GM18499 (cell line): ENCODE data around the gene SIKE1.
"Not testable (repeated sequence)": the region's sequence is repeated elsewhere in the genome, so short reads cannot be mapped to it uniquely, and the experiment has no call there.

Experiments
- ATAC-seq: cut with Tn5 transposase; IDR thresholded peaks from one replicate; pipeline ENCODE4 v1.9.1; 2021; ENCODE audit warnings: moderate number of reproducible peaks; ENCODE audit not compliant: insufficient read depth, unreplicated experiment

SIKE1 gene

DNA sequence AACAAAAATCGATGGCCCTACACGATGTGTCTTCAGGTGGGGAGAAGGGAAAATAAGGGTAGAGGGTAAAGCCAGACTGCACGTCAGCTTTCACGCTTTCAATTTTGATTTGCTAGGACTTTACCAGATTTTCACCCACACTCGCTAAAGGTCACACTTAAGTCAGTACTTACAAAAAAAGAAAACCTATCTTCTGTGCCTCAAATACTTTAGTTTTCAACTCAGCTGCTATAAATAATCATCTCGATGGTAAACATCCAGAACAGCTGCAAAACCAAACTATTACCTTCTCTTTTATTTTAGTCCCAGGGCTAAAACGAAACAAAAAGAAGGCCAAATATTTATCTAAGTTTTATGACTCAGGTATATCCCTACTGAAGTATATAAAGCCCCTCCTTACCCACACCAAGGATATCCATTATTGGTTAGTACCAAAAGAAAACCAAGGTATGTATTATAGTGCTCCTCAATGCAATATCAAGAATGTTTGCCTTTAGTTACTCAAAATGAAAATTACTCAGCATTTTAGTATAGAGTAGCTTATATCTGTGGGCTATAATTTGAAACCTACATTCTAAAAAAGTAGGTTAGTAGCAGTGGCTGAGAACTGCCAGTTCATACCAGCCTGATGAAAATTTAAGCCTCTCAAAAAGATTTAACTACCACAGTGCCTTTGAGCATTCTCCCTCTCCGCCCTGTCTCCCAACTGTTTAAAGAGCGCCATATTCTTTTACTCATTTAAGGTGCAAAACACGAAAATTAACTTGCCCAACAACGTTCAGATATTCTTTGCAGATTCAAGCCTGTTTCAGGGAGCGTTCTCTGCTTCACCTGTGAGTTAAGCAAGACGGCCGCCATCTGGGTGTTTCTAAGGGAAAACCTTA, 24.2 kb downstream of the SIKE1 start:
- peak; percentile 37 for ATAC-seq

- no peak for ATAC-seq
These were observed 25.2 kb downstream of the SIKE1 start for GRCh38 chr1:114755006-114755931.

- ATAC-seq, result not testable (repeated sequence)
These were observed 26.8 kb downstream of the SIKE1 start for GRCh38 chr1:114753702-114754101.

DNA sequence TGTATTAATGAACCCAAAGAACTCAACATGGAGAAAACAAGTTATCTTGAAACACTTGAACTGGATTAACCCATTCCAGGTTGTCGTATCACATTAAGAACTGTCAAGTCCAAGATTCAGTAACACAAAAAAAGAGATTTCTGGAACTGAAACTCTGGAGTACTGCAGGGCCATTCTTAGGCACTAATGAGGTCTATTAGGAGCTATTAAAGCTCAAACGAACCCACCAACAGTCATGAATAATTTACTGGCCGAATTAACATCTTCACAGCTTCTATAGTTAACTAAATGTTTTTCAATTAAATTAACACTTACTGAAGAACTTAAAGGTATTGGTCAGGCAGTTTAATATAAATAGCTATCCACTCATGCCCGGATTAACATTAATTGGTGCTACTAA, 27.3 kb downstream of the SIKE1 start:
- ATAC-seq, result no peak

- ATAC-seq, result no peak
These were observed 29.7 kb downstream of the SIKE1 start for GRCh38 chr1:114750780-114751179.

DNA sequence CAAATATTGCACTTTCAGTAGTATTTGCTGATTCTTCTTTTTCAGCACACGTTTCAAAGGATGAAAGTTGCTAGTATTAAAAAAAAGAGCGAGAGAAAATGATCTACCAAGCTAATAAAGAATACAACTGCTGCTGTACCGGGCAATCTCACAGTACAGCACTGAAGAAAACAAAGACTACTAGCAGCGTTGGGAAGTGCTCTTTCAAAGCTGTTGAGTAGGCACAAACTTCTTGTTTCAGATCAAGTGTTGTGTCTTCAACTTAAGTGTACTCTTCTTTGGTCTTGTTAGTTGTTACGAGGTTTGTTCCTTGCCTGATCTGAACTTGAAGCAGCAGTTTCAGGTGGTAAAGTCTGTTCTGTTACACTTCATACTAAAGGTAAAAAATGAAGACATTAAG, 30.6 kb downstream of the SIKE1 start:
- ATAC-seq, result no peak

DNA sequence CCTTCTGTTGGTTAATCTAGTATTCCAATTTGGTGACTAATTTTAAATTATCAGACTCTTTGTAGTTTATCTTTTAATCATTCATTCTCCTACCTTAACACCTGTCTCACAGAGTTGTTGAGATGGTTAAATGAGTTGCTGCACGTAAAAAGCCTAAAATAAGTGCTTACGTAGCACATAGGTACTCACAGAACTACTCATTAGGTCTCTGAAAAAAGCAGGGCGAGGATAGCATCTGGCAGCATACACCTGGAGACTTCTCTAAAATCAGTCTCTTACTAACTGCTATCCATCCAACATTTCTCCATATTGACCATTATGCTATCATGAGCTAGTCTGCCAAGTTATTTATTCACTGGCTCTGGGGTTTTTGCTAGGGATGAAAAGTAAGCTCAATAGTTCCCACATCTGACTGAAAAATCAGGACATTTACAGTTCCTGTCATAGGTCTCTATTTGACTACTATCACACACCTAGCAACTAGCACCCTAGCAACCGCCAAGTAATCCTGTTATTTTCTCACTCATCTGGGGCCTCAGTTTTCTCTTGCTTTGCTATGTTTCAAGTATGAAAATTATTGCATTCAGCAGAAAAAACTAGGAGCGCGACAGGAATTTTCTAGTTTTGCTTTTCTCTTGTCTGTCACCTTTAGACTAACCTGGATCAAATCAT, 33.9 kb downstream of the SIKE1 start:
- ATAC-seq, result no peak

DNA sequence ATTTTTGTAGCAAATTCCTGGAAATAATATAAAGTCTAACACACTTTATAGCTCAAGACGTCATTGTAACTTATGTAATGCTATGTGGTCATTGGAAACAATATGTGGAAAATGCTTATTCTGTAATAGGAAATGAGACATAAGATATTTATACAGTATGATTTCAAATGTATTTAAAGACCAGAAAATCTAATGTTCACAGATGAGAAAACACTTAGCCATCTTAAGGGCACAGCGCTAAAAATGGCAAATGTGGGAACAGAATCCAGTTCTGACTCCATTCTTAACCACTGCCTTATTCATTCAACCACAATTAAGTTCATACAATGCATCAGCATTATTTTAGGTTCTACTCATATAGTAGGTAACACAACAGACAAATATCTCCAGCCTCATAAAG, 35.2 kb downstream of the SIKE1 start:
- ATAC-seq, result no peak

DNA sequence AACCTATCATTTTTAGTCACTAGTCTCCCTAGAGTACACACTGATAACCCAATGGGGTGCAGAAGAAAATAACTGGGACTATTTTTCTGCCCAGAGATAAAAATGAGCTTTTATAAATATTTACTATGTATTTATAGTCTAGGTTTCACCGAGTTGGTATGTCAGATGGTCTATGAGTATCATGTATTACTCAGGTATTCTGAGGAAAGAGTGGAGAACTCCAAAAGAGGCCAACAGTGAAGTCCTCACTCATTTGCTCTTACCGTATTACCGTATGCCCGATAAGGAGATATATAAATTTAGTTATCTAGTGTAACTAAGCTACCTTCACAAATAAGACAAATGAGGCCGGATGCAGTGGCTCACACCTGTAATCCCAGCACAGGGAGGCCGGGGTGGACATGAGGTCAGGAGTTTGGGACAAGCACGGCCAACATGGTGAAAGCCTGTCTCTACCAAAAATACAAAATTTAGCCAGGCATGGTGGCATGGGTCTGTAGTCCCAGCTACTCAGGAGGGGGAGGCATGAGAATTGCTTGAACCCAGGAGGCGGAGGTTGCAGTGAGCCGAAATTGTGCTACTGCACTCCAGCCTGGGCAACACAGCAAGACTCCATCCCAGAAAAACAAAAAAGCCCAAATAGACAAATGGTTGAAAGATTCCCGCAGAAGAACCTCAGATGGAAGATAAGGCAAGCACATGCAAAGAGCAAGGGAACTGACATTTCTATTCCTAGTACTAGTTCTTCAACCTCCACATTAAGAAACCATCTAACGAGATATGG, 38.3 kb downstream of the SIKE1 start:
- ATAC-seq, result no peak

DNA sequence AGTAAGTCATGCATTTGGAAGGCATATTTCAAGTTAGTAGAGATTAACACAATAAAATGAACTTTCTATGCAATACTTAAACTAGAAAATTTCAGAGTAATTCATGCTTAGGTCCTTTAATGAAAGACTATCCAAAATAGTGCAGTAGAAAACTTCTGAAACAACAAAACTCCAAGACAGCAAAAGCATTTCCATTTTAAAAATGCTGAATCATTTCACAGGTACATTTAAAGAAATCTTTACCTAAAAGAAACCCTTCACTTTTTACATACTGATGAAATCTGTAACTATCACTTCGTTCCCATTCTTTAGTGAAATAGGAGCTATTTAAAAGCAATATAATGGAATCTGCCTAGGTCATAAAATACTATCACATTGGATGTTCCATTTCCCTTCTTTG, 40.2 kb downstream of the SIKE1 start:
- no peak for ATAC-seq

GRCh38 chr1:114737314-114737849, 43.1 kb downstream of the SIKE1 start:
- ATAC-seq, result no peak

GRCh38 chr1:114735479-114735878, 45.0 kb downstream of the SIKE1 start:
- ATAC-seq, result no peak

DNA sequence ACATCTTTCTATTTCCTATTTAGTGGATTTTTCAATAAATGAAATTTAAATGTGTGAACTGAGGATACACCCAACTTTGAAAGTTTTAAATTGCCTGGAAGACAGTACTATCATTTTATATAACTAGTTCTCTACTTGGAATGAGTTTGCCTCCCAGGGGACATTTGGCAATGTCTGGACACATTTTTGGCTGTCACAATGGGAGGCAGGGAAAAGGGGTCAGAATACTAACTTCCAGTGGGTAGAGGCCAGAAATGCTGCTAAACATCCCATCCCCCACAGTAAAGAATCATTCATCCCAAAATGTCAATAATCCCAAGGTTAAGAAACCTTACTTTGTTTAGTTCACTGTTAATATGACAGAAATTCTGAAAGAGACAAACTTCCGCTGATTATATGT, 50.7 kb downstream of the SIKE1 start:
- no peak for ATAC-seq

- ATAC-seq, result no peak
These were observed 51.9 kb downstream of the SIKE1 start for GRCh38 chr1:114728553-114728952.

DNA sequence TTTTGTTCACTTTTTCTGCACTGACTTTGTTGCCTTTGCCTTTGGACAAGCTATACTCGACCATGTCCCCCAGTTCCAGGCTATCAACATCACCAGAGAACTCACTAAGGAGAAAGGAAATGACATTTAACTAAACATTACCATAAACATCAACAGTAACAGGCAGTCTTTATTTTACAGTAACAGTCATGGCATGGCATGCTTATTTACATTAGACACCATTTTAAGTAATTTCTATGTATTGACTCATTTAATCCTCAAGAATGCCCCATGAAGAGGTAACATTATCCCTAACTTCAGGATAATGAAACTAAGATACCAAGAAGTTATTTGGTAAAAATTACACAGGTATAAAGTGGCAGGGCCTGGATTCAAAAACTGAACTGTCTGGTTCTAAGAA, 55.3 kb downstream of the SIKE1 start:
- ATAC-seq, result no peak

- no peak for ATAC-seq
These were observed 56.6 kb downstream of the SIKE1 start for GRCh38 chr1:114723915-114724314.

DNA sequence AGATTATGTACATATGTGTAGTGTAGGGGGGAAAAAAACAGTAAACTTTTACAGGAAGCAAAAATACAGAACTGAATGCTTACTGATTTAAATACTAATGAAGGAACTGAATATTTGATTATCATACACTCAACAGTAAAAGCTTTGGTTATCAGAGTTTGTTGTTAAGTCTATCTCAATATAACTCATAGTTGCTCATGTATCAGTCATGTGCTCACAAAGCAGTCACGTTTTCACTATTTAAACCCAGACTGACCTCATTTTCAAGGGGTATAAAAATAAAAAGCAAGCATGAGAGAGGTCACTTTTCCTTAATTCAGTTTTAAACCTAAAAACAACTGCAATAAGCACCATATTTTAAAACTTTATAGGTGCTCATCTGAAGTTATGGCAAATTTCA, 57.0 kb downstream of the SIKE1 start:
- ATAC-seq, result no peak

DNA sequence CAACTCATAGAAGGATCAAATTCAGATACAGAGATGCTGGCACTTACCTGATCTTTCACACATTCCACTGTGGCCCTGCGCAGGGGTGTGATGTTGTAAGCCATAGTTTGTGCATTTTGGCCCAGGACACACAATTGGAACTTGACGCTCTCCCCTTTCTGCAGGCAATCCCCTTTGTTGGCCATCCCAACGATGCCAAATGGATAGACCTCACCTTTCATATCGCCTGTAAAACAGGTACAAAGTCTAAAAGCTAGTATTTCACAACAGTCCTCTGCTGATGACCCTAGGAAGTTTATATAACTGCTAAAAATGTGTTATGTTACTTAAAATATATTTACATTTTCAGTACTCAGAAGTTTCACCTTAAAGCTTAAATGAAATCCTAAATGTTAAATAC, 60.0 kb downstream of the SIKE1 start:
- no peak for ATAC-seq
